SU-DHL-6 (cell line): ENCODE data around the gene EIF4G1.
A peak's percentile ranks its signal among the peaks of the same experiment; 100 is the strongest.

Source experiments
- H2AFZ ChIP-seq: fragments of 200-600 bp; sonication (generic); 2 replicates; pipeline ENCODE4 v1.6.1; 2014; ENCODE audit warnings: low read depth, mild to moderate bottlenecking, moderate library complexity, mixed read lengths, antibody characterized with exemption, low read length; ENCODE audit not compliant: severe bottlenecking
- H3F3A ChIP-seq: fragments of 200-600 bp; shearing (Covaris generic); 2 replicates; pipeline ENCODE4 v1.6.0; 2016; ENCODE audit warnings: antibody characterized with exemption, mild to moderate bottlenecking; ENCODE audit not compliant: insufficient read depth
- H3K27ac ChIP-seq: fragments of 200-600 bp; sonication (generic); 2 replicates; pipeline ENCODE4 v1.5.1; 2016; ENCODE audit warnings: low read depth, mild to moderate bottlenecking, low read length, moderate library complexity, mixed read lengths
- H3K27me3 ChIP-seq: fragments of 200-600 bp; sonication (generic), shearing (Covaris generic); 2 replicates; pipeline ENCODE4 v1.6.0; 2014; ENCODE audit warnings: mild to moderate bottlenecking, low read length
- H3K36me3 ChIP-seq: fragments of 200-600 bp; sonication (generic); 2 replicates; pipeline ENCODE4 v1.6.1; 2014; ENCODE audit warnings: mild to moderate bottlenecking, low read length, mixed read lengths
- H3K4me2 ChIP-seq: fragments of 300-600, 200-600 bp; shearing (Covaris generic), sonication (generic); 2 replicates; pipeline ENCODE4 v1.6.0; 2014; ENCODE audit warnings: low read length, low read depth, mild to moderate bottlenecking; ENCODE audit not compliant: poor library complexity, severe bottlenecking
- H3K4me3 ChIP-seq: fragments of 200-600 bp; sonication (generic); 2 replicates; pipeline ENCODE4 v1.5.1; 2014; ENCODE audit warnings: antibody characterized with exemption, low read length, mild to moderate bottlenecking, mixed read lengths; ENCODE audit not compliant: insufficient read depth, poor library complexity, severe bottlenecking
- H3K79me2 ChIP-seq: fragments of 200-600 bp; sonication (generic); 2 replicates; pipeline ENCODE4 v1.6.1; 2014; ENCODE audit warnings: mild to moderate bottlenecking, low read length, moderate library complexity; ENCODE audit not compliant: insufficient read depth
- H3K9ac ChIP-seq: fragments of 200-600 bp; sonication (generic); 2 replicates; pipeline ENCODE4 v1.7.0; 2014; ENCODE audit warnings: mild to moderate bottlenecking, low read length
- H3K9me2 ChIP-seq: fragments of 200-600 bp; sonication (generic); replicated peaks from 2 replicates; pipeline ENCODE4 v1.6.1; 2014; ENCODE audit warnings: low read length; ENCODE audit not compliant: insufficient read depth
- H3K9me3 ChIP-seq: fragments of 200-600 bp; sonication (generic); 2 replicates; pipeline ENCODE4 v1.6.1; 2014; ENCODE audit warnings: low read length, mixed read lengths; ENCODE audit not compliant: insufficient read depth
- H4K20me1 ChIP-seq: fragments of 200-600 bp; sonication (generic); 2 replicates; pipeline ENCODE4 v1.6.1; 2014; ENCODE audit warnings: low read depth, mild to moderate bottlenecking, antibody characterized with exemption, low read length, moderate library complexity, mixed read lengths
- EZH2phosphoT487 ChIP-seq: fragments of 200-600 bp; sonication (generic), shearing (Covaris generic); conservative IDR thresholded peaks from 2 replicates; pipeline ENCODE4 v1.6.1; 2018; ENCODE audit warnings: mild to moderate bottlenecking, antibody characterized with exemption, low read length, moderate library complexity, mixed read lengths
- TF ChIP-seq, protein P1 (sequence below): fragments of 200-600 bp; sonication (generic); IDR thresholded peaks from one replicate; pipeline ENCODE4 v1.5.1; 2017; ENCODE audit warnings: antibody characterized with exemption, mild to moderate bottlenecking, low read length, moderate library complexity; ENCODE audit not compliant: insufficient read depth, poor library complexity, severe bottlenecking

Gene EIF4G1

GRCh38 chr3:184282941-184283340 is 31.5 kb upstream of the EIF4G1 start:
- Histone ChIP-seq H3K36me3 (no peaks in the 10 kb centered on the region), H3K4me2 (no peak overlapping the region), H2AFZ (no peak overlapping the region), H3K9ac (no peak overlapping the region), H3K79me2 (no peaks in the 10 kb centered on the region), H3F3A (no peaks in the 10 kb centered on the region), H3K27me3 (no peaks in the 10 kb centered on the region), H3K9me3 (no peaks in the 10 kb centered on the region), H3K4me3 (no peak overlapping the region), H3K9me2 (no peaks in the 10 kb centered on the region), H3K27ac (no peak overlapping the region), H4K20me1 (no peaks in the 10 kb centered on the region)
- TF ChIP-seq EZH2phosphoT487 = no peak
- TF ChIP-seq, protein P1, sequence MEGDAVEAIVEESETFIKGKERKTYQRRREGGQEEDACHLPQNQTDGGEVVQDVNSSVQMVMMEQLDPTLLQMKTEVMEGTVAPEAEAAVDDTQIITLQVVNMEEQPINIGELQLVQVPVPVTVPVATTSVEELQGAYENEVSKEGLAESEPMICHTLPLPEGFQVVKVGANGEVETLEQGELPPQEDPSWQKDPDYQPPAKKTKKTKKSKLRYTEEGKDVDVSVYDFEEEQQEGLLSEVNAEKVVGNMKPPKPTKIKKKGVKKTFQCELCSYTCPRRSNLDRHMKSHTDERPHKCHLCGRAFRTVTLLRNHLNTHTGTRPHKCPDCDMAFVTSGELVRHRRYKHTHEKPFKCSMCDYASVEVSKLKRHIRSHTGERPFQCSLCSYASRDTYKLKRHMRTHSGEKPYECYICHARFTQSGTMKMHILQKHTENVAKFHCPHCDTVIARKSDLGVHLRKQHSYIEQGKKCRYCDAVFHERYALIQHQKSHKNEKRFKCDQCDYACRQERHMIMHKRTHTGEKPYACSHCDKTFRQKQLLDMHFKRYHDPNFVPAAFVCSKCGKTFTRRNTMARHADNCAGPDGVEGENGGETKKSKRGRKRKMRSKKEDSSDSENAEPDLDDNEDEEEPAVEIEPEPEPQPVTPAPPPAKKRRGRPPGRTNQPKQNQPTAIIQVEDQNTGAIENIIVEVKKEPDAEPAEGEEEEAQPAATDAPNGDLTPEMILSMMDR = no peak

- no peak overlapping the region for H3K27ac ChIP-seq
- no peaks in the 10 kb centered on the region for H3K36me3 ChIP-seq
- H3K9ac ChIP-seq = no peak overlapping the region
- no peaks in the 10 kb centered on the region for H4K20me1 ChIP-seq
- H3K4me3 ChIP-seq = no peak overlapping the region
- no peak overlapping the region for H2AFZ ChIP-seq
- H3K4me2 ChIP-seq = no peak overlapping the region
- no peaks in the 10 kb centered on the region for H3K9me3 ChIP-seq
- no peaks in the 10 kb centered on the region for H3K9me2 ChIP-seq
- H3F3A ChIP-seq = no peaks in the 10 kb centered on the region
- TF ChIP-seq EZH2phosphoT487 = no peak
- TF ChIP-seq, protein P1 = no peak
- H3K27me3 ChIP-seq = no peaks in the 10 kb centered on the region
- no peaks in the 10 kb centered on the region for H3K79me2 ChIP-seq
Measured at GRCh38 chr3:184283681-184284080, 30.7 kb upstream of the EIF4G1 start.

DNA sequence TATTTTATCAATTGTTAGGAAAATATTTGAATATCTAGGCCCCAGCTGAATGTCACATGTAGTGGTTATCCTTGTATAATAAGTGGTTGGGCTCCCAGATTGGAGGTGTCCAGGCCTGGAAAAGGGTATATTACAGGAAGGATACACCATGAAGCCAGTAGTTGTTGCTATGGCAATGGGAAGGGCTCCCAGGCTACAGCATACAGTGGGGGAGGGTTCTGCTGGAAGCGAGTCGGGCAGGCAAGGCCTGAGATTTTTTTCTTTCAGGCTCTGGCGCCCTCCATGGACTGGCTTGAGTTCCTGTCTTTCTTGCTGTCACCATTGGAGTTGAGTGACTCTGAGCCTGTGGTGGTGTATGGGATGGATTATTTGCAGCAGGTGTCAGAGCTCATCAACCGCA is 29.7 kb upstream of the EIF4G1 start:
- TF ChIP-seq, protein P1 = no peak
- TF ChIP-seq EZH2phosphoT487 = no peak
- no peak overlapping the region for H3K4me3 ChIP-seq
- no peaks in the 10 kb centered on the region for H3K9me2 ChIP-seq
- H4K20me1 ChIP-seq = no peaks in the 10 kb centered on the region
- no peaks in the 10 kb centered on the region for H3K27me3 ChIP-seq
- no peak overlapping the region for H2AFZ ChIP-seq
- H3K79me2 ChIP-seq = no peaks in the 10 kb centered on the region
- no peaks in the 10 kb centered on the region for H3K36me3 ChIP-seq
- no peak overlapping the region for H3K9ac ChIP-seq
- H3F3A ChIP-seq = no peaks in the 10 kb centered on the region
- H3K9me3 ChIP-seq = no peaks in the 10 kb centered on the region
- H3K4me2 ChIP-seq = no peak overlapping the region
- no peak overlapping the region for H3K27ac ChIP-seq

DNA sequence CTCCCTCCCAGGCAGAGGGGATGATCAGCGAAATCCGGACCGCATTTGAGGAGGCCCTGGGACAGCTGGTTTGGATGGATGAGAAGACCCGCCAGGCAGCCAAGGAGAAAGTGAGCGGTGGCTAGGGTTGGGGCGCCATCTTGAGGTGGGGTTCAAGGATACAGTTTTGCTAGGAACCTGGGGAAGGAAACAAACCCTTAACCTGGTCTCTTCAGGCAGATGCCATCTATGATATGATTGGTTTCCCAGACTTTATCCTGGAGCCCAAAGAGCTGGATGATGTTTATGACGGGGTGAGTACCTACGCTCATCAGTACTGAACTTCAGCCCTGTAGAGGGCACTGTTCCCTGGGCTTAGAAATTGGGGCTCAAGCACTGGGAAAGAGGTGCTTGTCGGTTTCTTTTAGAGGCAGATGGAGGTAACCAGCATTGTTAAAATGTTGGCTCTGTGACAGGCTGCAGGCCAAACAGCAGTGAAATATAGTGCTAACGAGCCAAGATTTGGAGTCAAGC is 24.9 kb upstream of the EIF4G1 start:
- no peak overlapping the region for H3K27ac ChIP-seq
- no peak overlapping the region for H3K4me2 ChIP-seq

More for the DNA sequence above, 24.9 kb upstream of the EIF4G1 start:
- Histone ChIP-seq H3F3A (no peaks in the 10 kb centered on the region), H3K9me3 (no peaks in the 10 kb centered on the region), H3K79me2 (no peaks in the 10 kb centered on the region), H3K9me2 (no peaks in the 10 kb centered on the region), H3K4me3 (no peak overlapping the region), H3K36me3 (no peaks in the 10 kb centered on the region), H3K9ac (no peak overlapping the region), H3K27me3 (no peaks in the 10 kb centered on the region), H2AFZ (no peak overlapping the region), H4K20me1 (no peaks in the 10 kb centered on the region)
- TF ChIP-seq EZH2phosphoT487 = no peak
- TF ChIP-seq, protein P1 = peak; percentile 58
